ENCODE data around the gene ANKS1B.

The ANKS1B gene

DNA sequence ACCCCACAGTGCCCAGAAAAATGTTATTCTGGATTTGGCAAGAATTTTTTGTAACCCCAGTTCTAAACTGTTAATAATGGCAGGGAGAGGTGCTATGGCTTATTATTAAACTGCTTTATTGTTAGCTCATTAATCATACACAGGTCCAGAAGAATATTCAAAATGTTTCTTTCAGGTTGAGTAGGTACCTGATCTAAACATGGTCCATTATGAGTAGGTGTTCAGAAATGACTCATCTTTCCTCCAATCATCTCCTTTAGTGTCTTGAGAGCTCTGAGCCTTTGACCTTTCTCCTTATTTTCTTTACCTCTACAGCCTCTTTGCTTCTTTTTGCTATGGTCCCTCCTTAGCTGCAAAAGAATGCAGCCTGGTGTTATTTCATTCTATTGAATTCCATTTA is 548.2 kb downstream of the ANKS1B start:
- no peak for DNase-seq
- in situ Hi-C loops (cut with HindIII; ENCODE audit: low pct_ligation_motif_present, low sequenced_read_pairs) = no loop called here
- no peaks in the 10 kb centered on the region for H3K27me3 ChIP-seq (replicated peaks)

DNA sequence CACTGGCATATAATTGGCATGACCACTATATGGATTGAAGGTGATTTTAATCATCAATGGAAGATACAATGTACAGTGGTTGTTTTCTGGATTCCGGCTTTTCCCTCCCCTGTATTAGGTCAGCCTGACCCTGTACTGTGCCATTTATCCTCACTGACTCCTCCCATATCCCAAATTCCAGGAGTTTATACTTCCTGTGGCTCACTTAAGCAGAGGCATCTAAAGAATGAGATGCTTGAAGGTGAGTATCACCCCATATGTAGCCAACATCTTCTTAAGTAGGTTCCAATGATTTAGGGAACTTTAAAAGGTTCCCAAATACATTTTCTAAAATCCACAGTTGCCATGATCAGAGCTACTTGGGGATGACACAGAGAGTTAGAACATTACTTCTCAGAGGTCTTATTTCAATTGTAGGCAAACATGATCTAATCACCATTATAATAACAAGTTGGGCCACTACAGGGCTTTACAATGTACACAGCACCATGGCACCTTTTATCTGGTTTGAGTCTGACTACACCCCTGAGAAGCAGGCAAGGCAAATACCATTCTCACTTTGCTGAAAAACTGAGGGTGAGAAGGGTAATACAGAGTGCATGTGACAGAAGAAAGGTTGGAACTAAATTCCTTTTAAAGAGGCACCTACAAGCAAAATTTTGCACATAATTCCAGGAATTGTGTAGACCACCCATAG is 549.5 kb downstream of the ANKS1B start:
- no peaks in the 10 kb centered on the region for H3K36me3 ChIP-seq (replicated peaks)
- H3K4me3 ChIP-seq (ENCODE audit: low read depth, low read length) = no peak overlapping the region
- no peaks in the 10 kb centered on the region for H3K27me3 ChIP-seq (replicated peaks)
- TF ChIP-seq, protein P1, sequence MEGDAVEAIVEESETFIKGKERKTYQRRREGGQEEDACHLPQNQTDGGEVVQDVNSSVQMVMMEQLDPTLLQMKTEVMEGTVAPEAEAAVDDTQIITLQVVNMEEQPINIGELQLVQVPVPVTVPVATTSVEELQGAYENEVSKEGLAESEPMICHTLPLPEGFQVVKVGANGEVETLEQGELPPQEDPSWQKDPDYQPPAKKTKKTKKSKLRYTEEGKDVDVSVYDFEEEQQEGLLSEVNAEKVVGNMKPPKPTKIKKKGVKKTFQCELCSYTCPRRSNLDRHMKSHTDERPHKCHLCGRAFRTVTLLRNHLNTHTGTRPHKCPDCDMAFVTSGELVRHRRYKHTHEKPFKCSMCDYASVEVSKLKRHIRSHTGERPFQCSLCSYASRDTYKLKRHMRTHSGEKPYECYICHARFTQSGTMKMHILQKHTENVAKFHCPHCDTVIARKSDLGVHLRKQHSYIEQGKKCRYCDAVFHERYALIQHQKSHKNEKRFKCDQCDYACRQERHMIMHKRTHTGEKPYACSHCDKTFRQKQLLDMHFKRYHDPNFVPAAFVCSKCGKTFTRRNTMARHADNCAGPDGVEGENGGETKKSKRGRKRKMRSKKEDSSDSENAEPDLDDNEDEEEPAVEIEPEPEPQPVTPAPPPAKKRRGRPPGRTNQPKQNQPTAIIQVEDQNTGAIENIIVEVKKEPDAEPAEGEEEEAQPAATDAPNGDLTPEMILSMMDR (IDR thresholded peaks at IDR 0.05; ENCODE audit: low read depth, low read length, missing control alignments) = no peak
- in situ Hi-C loops (cut with HindIII; ENCODE audit: low pct_ligation_motif_present, low sequenced_read_pairs) = no loop called here
- no peak overlapping the region for H3K27ac ChIP-seq
- no peak for DNase-seq

More for the DNA sequence above, 548.2 kb downstream of the ANKS1B start:
- Histone ChIP-seq H3K27ac (no peak overlapping the region), H3K36me3 (replicated peaks) (no peaks in the 10 kb centered on the region), H3K4me3 (ENCODE audit: low read depth, low read length) (no peak overlapping the region)
- TF ChIP-seq, protein P1 (IDR thresholded peaks at IDR 0.05; ENCODE audit: low read depth, low read length, missing control alignments) = no peak

DNA sequence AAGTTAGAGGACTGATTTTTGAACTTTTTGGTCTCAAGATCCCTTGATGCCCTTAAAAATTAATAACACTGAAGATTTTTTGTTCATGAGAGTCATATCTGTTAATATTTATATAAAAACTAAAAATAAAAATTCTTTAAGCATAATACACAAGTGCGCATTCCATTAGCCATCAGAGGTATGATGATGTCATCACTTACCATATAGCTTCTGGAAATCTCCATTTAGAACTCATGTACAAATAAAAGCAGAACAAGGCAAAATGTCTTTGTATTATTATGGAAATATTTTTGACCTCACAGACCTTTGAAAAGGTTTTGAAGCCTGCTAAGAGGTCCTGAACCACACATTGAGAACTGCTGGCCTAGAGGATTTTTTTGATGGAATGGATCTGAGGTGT is 551.6 kb downstream of the ANKS1B start:
- no peaks in the 10 kb centered on the region for H3K27me3 ChIP-seq (replicated peaks)
- no peak overlapping the region for H3K27ac ChIP-seq
- TF ChIP-seq, protein P1 (IDR thresholded peaks at IDR 0.05; ENCODE audit: low read depth, low read length, missing control alignments) = no peak
- no peak overlapping the region for H3K4me3 ChIP-seq (ENCODE audit: low read depth, low read length)
- DNase-seq = no peak
- in situ Hi-C loops (cut with HindIII; ENCODE audit: low pct_ligation_motif_present, low sequenced_read_pairs) = no loop called here
- no peaks in the 10 kb centered on the region for H3K36me3 ChIP-seq (replicated peaks)

DNA sequence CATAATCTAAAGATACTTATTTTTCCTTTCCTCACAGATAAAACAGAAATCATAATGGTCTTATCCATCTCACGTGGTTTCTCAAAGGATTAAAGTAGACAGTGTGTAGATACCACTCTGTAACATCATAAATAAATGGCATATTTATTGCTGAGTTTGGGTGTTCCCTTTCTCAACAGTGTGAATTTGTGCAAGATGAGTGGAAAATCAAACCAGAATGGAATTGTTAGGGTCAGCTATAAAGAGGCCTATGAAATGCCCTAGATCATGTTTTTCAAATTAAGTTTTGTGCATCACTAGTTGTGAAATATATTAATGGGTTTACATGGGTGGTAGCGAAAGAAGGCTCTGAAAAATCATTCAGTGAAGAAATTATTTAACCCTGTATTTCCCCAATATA is 553.5 kb downstream of the ANKS1B start:
- in situ Hi-C loops (cut with HindIII; ENCODE audit: low pct_ligation_motif_present, low sequenced_read_pairs) = no loop called here
- H3K27me3 ChIP-seq (replicated peaks) = no peaks in the 10 kb centered on the region
- TF ChIP-seq, protein P1 (IDR thresholded peaks at IDR 0.05; ENCODE audit: low read depth, low read length, missing control alignments) = no peak
- no peaks in the 10 kb centered on the region for H3K36me3 ChIP-seq (replicated peaks)
- H3K4me3 ChIP-seq (ENCODE audit: low read depth, low read length) = no peak overlapping the region
- DNase-seq = no peak
- no peak overlapping the region for H3K27ac ChIP-seq

DNA sequence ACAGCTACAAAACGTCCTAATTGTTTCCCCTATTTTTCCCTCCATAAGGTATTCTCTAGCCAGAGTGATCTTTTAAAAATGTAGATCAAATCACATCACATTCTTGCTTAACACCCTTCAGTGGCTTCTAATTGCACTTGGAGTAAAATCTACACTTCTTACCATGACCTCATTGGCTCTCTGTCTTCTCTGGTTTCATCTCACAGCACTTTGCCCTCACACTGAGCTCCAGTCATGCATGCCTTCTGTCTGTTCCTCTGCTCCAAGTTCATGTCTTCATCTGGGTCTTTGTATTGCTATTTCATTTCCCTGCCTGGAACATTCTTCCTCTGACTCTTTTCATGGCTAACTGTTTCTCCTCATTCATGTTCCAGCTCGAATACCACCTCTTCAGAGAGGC is 557.6 kb downstream of the ANKS1B start:
- H3K27me3 ChIP-seq (replicated peaks) = no peaks in the 10 kb centered on the region
- H3K36me3 ChIP-seq (replicated peaks) = no peaks in the 10 kb centered on the region
- H3K27ac ChIP-seq = no peak overlapping the region
- DNase-seq = no peak
- TF ChIP-seq, protein P1 (IDR thresholded peaks at IDR 0.05; ENCODE audit: low read depth, low read length, missing control alignments) = no peak
- H3K4me3 ChIP-seq (ENCODE audit: low read depth, low read length) = no peak overlapping the region
- in situ Hi-C loops (cut with HindIII; ENCODE audit: low pct_ligation_motif_present, low sequenced_read_pairs) = no loop called here

DNA sequence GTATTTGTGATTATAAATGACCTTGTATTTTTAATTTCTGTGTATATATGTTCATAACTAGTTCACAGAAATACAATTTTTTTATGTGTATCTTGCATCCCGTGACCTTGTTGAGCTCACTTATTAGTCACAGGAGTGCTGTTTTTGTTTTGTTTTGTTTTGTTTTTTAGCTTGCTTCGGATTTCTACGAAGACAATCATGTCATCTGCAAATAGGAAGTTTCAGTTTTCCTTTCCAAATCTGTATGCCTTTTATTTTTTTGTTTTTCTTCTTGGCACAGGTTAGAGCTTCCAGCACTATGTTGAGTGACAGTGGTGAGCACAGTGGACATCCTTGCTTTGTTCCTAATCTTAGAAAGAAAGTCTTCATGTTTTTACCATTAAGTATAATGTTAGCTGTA is 566.4 kb downstream of the ANKS1B start:
- in situ Hi-C loops (cut with HindIII; ENCODE audit: low pct_ligation_motif_present, low sequenced_read_pairs) = no loop called here
- TF ChIP-seq, protein P1 (IDR thresholded peaks at IDR 0.05; ENCODE audit: low read depth, low read length, missing control alignments) = no peak
- H3K36me3 ChIP-seq (replicated peaks) = no peaks in the 10 kb centered on the region
- no peak overlapping the region for H3K4me3 ChIP-seq (ENCODE audit: low read depth, low read length)
- no peak overlapping the region for H3K27ac ChIP-seq
- no peaks in the 10 kb centered on the region for H3K27me3 ChIP-seq (replicated peaks)
- DNase-seq = no peak

Measured in brain microvascular endothelial cell (primary cell).